ENCODE data around the gene AIG1. TPM values are rescaled to one million over a fixed set of nuclear protein-coding genes. Genes with fewer than 3 reads are reported as not detected.

The AIG1 gene
- total RNA-seq, 4 donors from 2014 or later, result 40.7 to 56.4 (median 43.6) TPM

GRCh38 chr6:143271024-143271423, 210.3 kb downstream of the AIG1 start:
- no peak for TF ChIP-seq CTCF (IDR thresholded peaks at IDR 0.05; ENCODE audit: low read depth)

- TF ChIP-seq CTCF (IDR thresholded peaks at IDR 0.05; ENCODE audit: low read depth), result no peak
Observed at GRCh38 chr6:143276436-143276835, 215.7 kb downstream of the AIG1 start.

- TF ChIP-seq CTCF (IDR thresholded peaks at IDR 0.05; ENCODE audit: low read depth), result no peak
Observed at GRCh38 chr6:143279385-143279784, 218.7 kb downstream of the AIG1 start.

- TF ChIP-seq CTCF (IDR thresholded peaks at IDR 0.05; ENCODE audit: low read depth), result no peak
Observed at GRCh38 chr6:143283887-143284645, 223.4 kb downstream of the AIG1 start.

GRCh38 chr6:143286251-143286795, 225.6 kb downstream of the AIG1 start:
- TF ChIP-seq CTCF (IDR thresholded peaks at IDR 0.05; ENCODE audit: low read depth), result no peak

- TF ChIP-seq CTCF (IDR thresholded peaks at IDR 0.05; ENCODE audit: low read depth), result no peak
Observed at GRCh38 chr6:143288923-143289322, 228.2 kb downstream of the AIG1 start.

GRCh38 chr6:143290206-143290605, 229.5 kb downstream of the AIG1 start:
- TF ChIP-seq CTCF (IDR thresholded peaks at IDR 0.05; ENCODE audit: low read depth), result no peak
